Body of pancreas (tissue), 4 donors: Measurements from ENCODE around the gene MAST4. TPM values are rescaled to one million over a fixed set of nuclear protein-coding genes. Genes with fewer than 3 reads are reported as not detected.

Source experiments
- ATAC-seq: fragments of 150-250 bp; one replicate; pipeline ENCODE4 v1.9.1; 2016
- DNase-seq, 4 donors: peaks; one replicate each; pipeline ENCODE4 v3.0.0-alpha.2; 2019
- H3K27ac ChIP-seq, 4 donors: fragments of 200-600 bp; sonication (generic); 1 replicate in 3 of 4; 2 replicates in 1 of 4; pipeline versions ENCODE4 v1.5.1 to v1.6.1; 2016 to 2019; ENCODE audit warnings: mild to moderate bottlenecking in 1 of 4, mixed read lengths in 1 of 4, moderate library complexity in 1 of 4
- H3K27me3 ChIP-seq, 2 donors: fragments of 200-600 bp; sonication (generic); one replicate each; pipeline ENCODE4 v1.6.0; 2016; ENCODE audit warnings: mild to moderate bottlenecking in 1 of 2
- H3K36me3 ChIP-seq, 2 donors: fragments of 200-600 bp; sonication (generic); replicated peaks in 1 of 2; 2 replicates each; pipeline ENCODE4 v1.5.1; 2016; ENCODE audit warnings: low read depth in 2 of 2; ENCODE audit not compliant: insufficient read depth in 1 of 2
- H3K4me1 ChIP-seq: fragments of 200-600 bp; sonication (generic); one replicate; pipeline ENCODE4 v1.6.0; 2016
- H3K4me3 ChIP-seq, 2 donors: fragments of 200-600 bp; sonication (generic); 1 replicate in 1 of 2; 2 replicates in 1 of 2; pipeline ENCODE4 v1.5.1; 2016 to 2019
- H3K9me3 ChIP-seq, 3 donors: fragments of 200-600 bp; sonication (generic); 1 replicate in 2 of 3; 2 replicates in 1 of 3; pipeline ENCODE4 v1.5.1; 2016
- POLR2A ChIP-seq, 3 donors: fragments of 450-650 bp; IDR thresholded peaks; one replicate each; pipeline ENCODE4 v1.6.1; 2016; ENCODE audit warnings: antibody characterized with exemption in 3 of 3, mild to moderate bottlenecking in 2 of 3
- WGBS, 2 donors: methylation state at CpG; one replicate each; pipeline ENCODE4 v1.1.5; 2017; 5-methylcytosine and 5-hydroxymethylcytosine counted together
- intact Hi-C: fragments of 100-400 bp; cut with DNase I; formaldehyde crosslinking; loops from one replicate; pipeline ENCODE4 v1.15.1; 2023
- total RNA-seq, 2 donors: library from RNA; depleted of rRNA; stranded (reverse); fragments of >200 nt; gene quantifications; one replicate each; pipeline ENCODE4 v1.1.0, GENCODE V29; 2016
- TF ChIP-seq, protein P1 (sequence below), 7 experiments: fragments of 450-650 bp in 4 of 7; fragments of 200-600 bp in 3 of 7; sonication (generic) in 3 of 7; IDR thresholded peaks; one replicate each; pipeline ENCODE4 v1.5.1; 2016 to 2019; ENCODE audit warnings: antibody characterized with exemption in 7 of 7

The MAST4 gene
- total RNA-seq, 2 donors from 2014 or later, result 17.9 to 29.7 TPM

DNA sequence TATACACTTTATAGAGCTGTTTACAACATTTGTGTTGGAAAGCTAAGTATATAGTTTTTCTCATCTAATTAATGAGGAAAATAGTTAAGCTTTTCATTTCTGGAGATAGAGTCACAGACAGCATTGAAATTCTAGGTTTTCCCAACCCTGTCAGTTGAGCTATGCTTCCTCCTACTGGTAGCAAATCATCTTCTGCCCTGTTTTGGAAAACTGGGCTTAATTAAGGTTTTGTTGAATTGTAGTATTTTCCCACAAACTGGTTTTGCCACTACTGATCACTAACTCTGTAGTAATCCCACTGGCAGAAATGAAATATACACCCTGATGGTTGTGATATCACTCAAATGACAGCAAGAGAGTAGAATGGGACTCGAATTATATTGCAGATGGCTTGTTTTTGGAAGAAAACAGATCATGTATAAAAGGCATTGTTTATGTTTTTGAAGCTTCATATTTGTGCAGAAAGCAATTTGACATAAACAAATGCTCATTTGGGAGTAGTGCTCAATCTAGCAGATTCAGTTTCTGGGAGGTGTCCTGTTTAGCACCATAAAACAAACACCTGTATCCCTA, 553.8 kb downstream of the MAST4 start:
- Histone ChIP-seq H3K27me3 (no peaks in the 10 kb centered on the region), H3K36me3 (peaks cover 0 to 9% of the 10 kb centered on the region in 2 donors), H3K9me3 (no peaks in the 10 kb centered on the region), H3K4me3 (no peak overlapping the region), H3K27ac (no peak overlapping the region), H3K4me1 (no peaks in the 10 kb centered on the region)
- TF ChIP-seq, protein P1, sequence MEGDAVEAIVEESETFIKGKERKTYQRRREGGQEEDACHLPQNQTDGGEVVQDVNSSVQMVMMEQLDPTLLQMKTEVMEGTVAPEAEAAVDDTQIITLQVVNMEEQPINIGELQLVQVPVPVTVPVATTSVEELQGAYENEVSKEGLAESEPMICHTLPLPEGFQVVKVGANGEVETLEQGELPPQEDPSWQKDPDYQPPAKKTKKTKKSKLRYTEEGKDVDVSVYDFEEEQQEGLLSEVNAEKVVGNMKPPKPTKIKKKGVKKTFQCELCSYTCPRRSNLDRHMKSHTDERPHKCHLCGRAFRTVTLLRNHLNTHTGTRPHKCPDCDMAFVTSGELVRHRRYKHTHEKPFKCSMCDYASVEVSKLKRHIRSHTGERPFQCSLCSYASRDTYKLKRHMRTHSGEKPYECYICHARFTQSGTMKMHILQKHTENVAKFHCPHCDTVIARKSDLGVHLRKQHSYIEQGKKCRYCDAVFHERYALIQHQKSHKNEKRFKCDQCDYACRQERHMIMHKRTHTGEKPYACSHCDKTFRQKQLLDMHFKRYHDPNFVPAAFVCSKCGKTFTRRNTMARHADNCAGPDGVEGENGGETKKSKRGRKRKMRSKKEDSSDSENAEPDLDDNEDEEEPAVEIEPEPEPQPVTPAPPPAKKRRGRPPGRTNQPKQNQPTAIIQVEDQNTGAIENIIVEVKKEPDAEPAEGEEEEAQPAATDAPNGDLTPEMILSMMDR (IDR thresholded peaks at IDR 0.05), result peak in 3 of 7 experiments; percentile 27 to 38 (median 38)
- no peak for TF ChIP-seq POLR2A (IDR thresholded peaks at IDR 0.05)
- DNase-seq (no peak), ATAC-seq (no peak)
- WGBS, 2 donors, result 45 to 50% methylated on average over 1 of the region's 1 CpG
- intact Hi-C loops, result no loop called here

DNA sequence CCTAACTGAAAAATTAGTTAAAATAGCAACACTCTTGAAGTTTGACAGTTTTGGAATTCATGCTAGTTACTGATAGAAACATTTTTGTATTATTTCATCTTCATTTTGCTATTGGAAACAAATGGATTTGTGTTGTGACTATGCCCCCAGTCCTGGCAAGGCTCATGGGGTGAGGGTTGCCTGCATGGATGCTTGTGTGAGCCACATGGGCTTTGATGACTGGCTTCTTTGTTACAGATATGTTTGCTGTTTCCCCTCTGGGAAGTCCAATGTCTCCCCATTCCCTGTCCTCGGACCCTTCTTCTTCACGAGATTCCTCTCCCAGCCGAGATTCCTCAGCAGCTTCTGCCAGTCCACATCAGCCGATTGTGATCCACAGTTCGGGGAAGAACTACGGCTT, 556.2 kb downstream of the MAST4 start:
- ATAC-seq, result no peak
- WGBS, 2 donors, result 88 to 95% methylated on average over 6 of the region's 6 CpGs
- TF ChIP-seq, protein P1 (IDR thresholded peaks at IDR 0.05), result no peak
- no peak for TF ChIP-seq POLR2A (IDR thresholded peaks at IDR 0.05)
- Histone ChIP-seq H3K4me3 (no peak overlapping the region), H3K9me3 (no peaks in the 10 kb centered on the region), H3K4me1 (no peaks in the 10 kb centered on the region), H3K36me3 (peaks cover 0 to 9% of the 10 kb centered on the region in 2 donors), H3K27me3 (no peaks in the 10 kb centered on the region), H3K27ac (no peak overlapping the region)
- DNase-seq, result no peak
- intact Hi-C loops, result no loop called here

DNA sequence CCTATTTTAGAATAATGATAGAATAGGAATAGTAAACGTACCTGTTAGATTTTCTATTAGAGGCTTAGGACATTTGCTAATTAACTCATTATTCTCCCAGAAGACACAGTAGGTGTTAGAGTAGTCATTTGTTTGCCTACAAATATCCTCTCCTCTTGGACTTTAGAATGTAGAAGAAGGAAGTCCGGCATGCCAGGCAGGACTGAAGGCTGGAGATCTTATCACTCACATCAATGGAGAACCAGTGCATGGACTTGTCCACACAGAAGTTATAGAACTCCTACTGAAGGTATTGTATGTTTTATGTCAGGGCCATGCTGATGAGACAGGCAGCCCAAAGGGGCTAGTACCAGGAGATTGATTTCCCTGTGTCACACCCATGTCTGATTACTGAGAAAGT, 557.1 kb downstream of the MAST4 start:
- Histone ChIP-seq H3K27me3 (no peaks in the 10 kb centered on the region), H3K4me1 (no peaks in the 10 kb centered on the region), H3K36me3 (peaks cover 0 to 9% of the 10 kb centered on the region in 2 donors), H3K9me3 (no peaks in the 10 kb centered on the region), H3K4me3 (no peak overlapping the region), H3K27ac (no peak overlapping the region)
- no peak for ATAC-seq
- intact Hi-C loops, result no loop called here
- no peak for TF ChIP-seq POLR2A (IDR thresholded peaks at IDR 0.05)
- TF ChIP-seq, protein P1 (IDR thresholded peaks at IDR 0.05), result no peak
- WGBS, 2 donors, result 62 to 67% methylated on average over 2 of the region's 2 CpGs
- no peak for DNase-seq

DNA sequence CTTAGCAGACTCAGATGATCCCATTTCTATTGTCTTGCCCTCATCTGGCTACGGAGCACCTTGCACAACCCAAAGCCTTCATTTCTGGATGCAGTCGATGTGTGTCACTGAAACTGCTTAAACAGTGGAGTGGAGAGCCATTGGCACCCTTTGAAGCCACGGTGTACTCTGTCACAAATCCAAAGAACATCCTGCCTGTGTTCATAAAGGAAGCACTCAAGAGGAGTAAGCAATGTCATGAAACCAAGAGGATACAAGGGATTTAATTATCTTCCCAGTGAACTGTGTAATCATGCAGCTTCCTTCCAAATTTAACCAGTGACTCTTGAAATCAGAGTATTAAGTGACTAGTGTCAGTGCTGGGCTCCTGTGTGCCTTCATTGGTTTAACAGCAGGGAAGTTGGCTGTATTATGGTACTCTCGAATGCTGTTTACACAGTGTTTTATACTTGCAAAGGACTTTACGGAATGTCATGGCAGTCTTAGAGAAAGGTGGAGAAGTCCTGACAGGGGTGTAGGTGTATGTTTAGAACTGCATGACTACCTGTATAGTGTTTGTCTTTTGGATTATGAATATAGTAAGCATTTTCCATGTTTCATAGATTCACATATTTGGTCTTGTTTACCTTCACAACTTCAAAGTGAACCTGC, 558.5 kb downstream of the MAST4 start:
- Histone ChIP-seq H3K27ac (no peak overlapping the region), H3K4me3 (no peak overlapping the region), H3K4me1 (no peaks in the 10 kb centered on the region), H3K36me3 (peaks cover 0 to 9% of the 10 kb centered on the region in 2 donors), H3K27me3 (no peaks in the 10 kb centered on the region), H3K9me3 (no peaks in the 10 kb centered on the region)
- DNase-seq (no peak), ATAC-seq (no peak)
- TF ChIP-seq, protein P1 (IDR thresholded peaks at IDR 0.05), result no peak
- TF ChIP-seq POLR2A (IDR thresholded peaks at IDR 0.05), result no peak
- WGBS, 2 donors, result 63 to 64% methylated on average over 5 of the region's 5 CpGs
- intact Hi-C loops, result no loop called here
